Activated CD4-positive, CD25-positive, alpha-beta regulatory T cell treated with anti-CD3 and anti-CD28 coated beads, Interleukin-2, amount 50 U/mL, for 72 hours (primary cell): ENCODE measurements around the gene P2RX1.
"Not testable (repeated sequence)": the region's sequence is repeated elsewhere in the genome, so short reads cannot be mapped to it uniquely, and the experiment has no call there.

ENCODE experiments used
- DNase-seq: peaks from one replicate; pipeline ENCODE4 v3.0.0; 2021

Gene P2RX1

DNA sequence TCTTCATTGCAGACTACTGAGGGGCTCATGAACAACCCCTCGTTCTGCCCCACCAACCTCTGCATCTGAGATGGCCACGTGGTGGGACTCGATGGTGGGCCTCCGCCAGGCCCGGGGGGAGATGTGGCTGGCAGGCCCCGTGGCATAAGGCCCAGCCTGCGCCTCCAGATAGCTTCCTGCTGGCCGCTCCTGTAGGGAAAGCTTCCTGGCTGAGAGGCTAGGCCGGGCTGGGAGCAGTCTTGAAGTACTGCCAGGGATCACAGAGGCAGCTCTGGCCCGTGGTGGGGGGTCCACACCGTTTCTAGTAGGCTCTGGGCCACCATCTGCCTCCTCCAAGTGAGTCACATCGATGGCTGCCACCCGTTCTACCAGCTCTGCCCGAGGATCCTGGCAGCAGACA lies 31.0 kb downstream of the P2RX1 start:
- DNase-seq: no peak

DNA sequence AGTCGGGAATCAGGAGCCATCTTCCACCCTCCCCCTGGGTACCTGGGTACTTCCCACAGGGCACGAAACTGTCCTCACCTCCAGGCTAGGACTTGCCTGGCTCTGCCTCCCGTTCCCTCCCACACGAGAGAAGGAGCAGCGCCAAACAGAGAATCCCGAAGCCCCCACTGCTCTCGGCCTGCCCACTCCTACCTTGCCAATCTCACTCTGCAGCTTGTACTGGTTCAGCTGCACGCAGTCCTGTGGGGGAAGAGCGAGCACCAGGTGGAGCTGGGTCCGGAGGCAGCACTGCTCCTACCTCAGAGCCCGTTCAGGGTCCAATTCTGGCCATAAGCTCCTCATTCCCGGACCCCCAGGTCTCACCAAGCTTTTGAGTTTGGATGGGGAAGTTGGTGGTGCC lies 32.1 kb downstream of the P2RX1 start:
- DNase-seq: no peak

DNA sequence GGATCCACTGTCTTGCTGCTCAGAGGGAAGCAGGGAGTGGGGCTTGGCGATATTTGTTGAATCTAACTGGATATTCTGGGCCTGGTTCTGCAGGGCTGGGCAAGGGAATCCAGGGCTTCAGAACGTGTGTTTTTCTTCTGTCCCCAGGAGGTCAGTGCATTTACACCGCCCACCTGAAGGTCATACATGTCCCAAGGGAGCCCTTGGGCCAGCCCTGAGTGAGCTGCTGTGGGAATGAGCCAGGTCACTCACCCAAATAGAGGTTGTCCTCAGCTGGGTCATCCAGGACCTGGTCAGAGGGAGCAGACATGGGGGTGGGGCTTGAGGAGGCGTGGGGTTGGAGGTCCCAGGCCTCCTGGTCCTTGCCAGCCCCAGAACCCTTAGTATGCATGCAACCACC lies 34.0 kb downstream of the P2RX1 start:
- DNase-seq: no peak

DNA sequence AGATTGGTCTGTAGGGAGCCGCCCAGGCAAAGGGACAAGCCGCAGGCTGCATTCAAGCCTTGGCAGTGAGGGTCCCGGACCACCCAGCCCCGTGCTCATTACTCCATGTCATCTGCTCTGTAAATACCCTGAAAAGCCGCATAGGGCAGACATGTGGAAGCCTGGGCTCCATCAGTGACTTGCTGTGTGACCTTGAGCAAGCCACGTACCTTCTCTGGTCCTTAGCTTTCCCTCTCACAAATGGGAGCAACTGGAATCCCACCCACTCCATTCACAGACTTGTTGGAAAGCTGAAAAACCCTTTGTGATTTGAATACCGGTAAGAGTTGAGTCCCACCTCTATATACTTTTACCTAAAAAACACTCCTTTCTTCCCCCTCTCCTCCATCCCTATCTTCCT lies 35.3 kb downstream of the P2RX1 start:
- no peak for DNase-seq

DNA sequence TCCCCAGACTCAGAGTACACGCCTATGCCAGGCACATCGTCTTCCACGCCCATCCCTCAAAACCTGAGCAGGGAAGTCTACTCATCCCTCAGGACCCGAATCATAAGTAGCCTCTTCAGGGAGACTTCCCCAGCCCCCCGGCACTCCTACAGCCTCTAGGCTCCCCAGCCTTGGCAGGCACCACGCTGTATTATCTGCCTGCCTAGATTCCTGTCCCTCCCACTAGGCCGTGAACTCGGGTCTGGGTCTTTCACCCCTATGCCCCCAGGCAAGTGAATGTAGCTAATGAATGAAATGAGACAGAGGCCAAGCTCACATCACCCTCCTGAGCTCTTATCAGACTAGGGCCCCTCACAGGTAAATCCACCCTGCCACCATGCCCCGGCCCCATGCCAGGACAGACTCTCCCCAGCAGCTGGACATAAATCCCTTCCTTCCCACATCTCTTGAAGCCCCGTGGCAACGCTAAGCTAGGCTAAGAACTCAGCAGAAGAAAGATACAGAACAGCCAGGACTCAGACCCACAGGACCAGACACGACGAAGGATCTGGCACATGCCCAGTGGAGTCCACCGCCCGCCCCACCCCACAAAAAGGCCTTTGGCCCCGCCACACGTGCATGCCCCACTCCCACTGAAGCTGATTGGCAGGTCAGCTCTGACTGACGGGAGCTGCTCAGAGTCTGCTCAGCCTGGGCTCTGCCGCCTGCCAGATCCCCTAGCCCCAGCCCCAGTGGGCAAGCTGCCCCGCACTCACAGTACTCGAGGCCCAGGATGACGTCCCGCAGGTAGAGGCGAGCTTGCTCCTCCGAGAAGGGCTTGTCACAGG lies 36.5 kb downstream of the P2RX1 start:
- DNase-seq: no peak

DNA sequence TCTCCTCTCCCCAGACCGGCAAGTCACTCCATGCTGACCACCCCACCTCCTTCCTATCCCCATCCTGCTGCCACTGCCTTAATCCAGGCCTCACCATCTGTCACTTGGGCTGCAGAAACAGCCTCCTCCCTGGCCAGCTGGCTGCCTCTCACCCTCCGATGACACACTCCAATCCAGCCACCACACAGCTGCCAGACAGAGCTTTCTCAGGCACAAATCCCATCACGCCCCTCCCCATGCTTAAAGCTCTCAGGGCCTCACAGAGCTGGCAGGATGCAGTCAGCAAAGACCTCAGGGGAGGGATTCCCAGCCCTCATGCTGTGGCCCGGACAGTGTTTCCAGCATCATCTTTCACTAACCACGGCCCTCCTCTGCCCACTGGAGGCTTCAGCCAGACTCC lies 37.1 kb downstream of the P2RX1 start:
- DNase-seq: no peak

DNA sequence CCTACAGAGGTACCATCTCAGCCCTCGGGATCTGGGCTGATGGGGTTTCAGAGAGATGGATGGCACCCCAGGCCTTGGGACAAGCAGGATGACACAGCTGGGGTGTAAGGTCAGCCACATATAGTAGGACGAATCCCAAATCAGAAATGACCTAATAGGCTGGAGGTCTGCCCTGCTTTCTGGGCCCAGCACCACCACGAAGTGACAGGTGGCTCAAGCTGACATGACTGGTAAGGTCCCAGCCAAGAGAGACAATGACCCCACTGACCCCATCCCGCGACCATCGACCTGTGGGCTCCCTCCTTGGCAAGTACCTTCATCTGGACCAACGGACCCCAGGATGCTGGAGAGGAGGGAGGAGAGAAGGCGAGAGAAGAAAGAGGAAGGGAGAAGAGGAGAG lies 39.0 kb downstream of the P2RX1 start:
- no peak for DNase-seq

DNA sequence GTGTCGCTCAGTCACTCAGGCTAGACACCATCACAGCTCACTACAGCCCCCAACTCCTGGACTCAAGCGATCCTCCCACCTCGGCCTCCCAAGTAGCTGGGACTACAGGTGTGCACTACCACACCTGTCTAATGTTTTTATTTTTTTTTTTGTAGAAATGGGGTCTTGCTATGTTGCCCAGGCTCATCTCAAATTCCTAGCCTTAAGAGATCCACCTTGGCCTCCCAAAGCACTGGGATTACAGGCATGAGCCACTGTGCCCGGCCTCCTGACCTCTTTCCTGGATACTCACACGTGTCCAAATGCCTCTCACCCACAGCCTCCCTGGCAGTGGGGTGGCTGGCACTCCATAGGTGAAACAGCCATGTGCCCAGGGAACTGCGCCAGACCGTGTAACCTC lies 40.9 kb downstream of the P2RX1 start:
- no peak for DNase-seq

DNA sequence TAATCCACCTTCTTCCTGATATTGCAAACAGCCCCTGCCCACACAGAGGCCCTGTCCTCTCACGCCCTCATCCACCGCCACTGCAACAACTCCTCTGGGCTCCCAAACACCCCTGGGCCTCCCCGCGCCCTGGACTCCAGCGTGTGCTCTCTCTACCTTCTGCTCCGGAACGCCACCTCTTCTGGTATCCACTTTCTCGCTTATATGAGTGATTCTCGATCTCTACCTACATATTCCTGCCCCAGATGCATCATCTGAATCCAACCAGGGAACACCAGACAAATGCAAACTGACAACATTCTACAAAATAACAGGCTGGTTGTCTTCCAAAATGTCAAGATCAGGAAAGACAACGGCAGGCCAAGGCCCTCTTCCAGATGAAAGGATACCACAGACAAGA lies 42.4 kb downstream of the P2RX1 start:
- no peak for DNase-seq

DNA sequence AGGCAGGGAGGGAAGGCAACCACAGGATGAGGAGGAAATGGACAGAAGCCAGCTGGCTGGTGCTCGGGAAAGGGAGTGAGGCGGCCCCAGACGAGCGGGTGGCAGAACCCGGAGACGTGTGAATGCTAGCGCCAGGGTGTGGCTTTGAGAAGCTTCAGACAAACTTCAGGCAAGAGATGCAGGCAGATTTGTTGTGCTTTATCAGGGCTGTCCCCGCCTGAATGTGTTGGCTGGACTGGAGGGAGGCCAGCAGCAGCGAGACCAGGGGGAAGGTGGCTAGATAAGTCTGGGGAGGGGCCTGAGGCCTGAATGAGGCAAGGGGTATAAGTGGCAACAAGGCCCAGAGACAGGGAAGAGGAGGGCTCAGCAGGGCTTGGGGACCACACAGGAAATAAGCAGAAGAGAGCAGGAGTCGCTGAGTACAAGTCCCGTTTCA lies 45.4 kb downstream of the P2RX1 start:
- DNase-seq: no peak

DNA sequence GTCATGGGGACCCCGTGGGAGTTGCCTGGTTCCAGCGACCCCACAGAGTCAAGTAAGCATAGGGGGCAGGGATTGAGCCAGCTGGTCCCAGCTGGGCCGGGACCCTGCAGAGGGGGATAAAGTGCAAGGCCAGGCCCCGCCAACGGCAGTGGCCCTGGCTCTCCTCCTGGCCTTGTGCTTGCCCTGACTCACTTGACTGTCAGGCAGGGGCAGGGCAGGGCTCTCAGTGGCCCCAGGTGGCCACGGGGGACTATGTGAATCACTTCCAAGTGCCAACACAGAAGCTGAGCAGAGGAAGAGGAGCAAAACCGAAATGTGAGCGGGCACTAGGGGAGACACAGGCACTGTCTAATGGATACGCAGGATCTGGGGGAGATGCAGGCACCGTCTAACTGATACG lies 48.7 kb downstream of the P2RX1 start:
- no peak for DNase-seq

DNA sequence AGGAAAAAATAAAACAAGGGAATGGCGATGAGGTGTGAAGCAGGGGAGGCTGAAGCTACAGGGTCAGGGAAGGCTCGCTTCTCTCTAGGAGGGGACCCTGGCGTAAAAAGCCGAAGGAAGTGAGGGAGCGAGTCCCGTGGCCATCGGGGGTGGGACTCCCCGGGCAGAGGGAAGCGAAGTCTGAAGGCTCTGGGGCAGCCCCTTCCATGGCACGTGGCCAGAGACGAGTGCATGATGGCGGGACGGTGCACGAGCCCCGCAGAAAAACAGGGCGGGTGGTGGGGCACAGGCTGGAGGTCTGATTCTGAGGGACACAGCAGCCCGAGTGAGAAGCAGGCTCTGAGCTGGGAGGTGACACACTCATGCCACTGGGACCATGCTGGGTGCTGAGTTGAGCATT lies 49.2 kb downstream of the P2RX1 start:
- DNase-seq: no peak

DNA sequence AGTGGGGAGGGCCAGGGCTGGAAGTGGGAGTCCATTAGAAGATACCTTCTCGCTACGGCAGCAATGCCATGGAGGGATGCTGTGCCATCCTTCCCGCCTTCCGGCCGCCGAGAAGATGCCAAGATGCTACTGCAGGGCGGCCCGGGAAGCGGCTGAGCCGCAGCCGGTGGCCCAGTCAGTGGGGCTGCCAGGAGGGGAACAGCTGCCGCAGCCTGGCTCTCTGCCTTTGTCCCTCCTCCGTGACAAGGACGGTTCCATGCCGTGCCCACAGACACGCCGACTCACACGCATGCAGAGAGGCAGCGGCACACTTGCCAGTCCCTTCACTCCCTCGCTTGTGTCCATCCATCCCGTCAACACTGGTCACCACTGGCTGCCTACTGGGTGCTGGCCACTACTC lies 50.0 kb downstream of the P2RX1 start:
- no peak for DNase-seq

DNA sequence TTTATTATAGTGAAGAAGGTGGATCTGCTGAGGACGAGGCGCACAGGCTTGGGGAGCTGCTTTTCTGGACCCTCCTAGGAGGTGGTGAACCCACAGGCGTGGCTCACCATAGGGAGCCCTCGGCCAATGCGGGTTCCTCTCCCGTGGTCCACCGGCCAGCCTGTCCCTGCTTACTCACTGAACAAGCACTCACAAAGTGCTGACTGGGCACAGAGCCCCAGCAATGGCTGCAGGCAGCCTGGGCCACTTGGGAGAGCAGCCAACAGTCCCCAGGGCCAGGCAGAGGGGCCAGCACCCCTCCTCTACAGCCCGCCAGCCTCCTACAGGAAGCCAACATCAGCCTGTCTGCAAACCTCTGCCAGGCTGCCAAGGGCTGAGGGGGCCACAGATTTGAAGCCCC lies 51.1 kb downstream of the P2RX1 start:
- DNase-seq: no peak

DNA sequence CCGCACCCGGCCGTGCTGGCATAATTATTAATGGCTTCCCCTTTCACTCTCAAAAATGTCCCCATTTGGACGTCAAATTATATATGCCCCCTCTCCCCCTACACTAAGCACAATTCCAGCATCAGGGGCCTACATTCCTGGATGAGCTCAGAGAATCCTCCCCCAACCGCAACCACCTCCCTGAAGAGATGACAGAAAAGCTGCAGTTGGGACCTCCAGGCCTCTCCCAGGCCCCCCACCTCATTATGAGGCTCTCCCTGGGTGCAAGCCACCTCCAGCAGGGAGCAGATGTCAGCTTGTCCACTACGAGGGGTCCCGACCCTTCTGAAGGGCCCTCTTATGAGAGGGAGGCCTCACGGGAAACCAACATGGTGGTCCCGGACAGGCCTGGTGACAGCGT lies 51.7 kb downstream of the P2RX1 start:
- no peak for DNase-seq

DNA sequence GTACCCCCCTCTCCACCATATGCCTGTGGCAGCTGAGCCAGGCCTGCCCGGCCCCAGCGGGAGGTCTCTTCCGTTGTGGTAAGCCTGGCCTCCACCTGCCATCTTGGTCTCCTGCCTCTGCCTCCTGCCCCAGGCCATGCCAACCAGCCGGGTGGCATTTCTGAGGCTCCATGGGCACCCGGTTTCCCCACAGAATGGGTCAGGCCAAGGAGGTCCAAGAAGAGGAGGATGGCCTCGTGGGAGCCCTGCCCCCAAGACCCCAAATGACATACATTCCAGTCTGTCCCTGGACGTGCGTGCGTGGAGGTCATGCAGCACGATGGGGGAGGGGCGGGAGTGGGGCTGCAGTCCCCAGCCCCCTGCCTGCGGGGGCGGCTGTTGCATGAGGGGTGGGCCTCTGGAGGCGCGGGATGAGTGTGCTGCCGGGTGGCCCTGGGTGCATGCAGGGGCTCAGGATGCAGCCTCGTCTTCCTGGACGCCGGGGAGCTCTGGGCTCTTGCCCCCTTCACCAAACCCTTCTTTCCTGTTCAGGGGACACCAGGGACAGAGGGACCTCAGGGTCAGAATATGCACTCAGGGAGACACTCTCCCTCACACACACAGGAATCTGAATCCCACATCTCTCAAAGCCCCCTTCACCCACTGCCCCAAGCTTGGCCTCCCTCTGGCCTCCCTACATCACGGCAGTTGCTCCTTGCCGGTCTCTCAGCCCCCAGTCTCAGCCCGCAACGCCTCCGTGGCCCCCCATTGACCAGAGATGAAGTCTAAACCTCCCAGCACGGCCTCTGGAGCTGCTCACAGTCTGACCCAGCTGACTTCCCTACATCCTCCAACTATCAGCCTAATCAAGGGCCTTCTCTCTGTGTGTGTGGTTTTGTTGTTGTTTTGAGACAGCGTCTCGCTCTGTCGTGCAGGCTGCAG lies 54.2 kb downstream of the P2RX1 start:
- no peak for DNase-seq

DNA sequence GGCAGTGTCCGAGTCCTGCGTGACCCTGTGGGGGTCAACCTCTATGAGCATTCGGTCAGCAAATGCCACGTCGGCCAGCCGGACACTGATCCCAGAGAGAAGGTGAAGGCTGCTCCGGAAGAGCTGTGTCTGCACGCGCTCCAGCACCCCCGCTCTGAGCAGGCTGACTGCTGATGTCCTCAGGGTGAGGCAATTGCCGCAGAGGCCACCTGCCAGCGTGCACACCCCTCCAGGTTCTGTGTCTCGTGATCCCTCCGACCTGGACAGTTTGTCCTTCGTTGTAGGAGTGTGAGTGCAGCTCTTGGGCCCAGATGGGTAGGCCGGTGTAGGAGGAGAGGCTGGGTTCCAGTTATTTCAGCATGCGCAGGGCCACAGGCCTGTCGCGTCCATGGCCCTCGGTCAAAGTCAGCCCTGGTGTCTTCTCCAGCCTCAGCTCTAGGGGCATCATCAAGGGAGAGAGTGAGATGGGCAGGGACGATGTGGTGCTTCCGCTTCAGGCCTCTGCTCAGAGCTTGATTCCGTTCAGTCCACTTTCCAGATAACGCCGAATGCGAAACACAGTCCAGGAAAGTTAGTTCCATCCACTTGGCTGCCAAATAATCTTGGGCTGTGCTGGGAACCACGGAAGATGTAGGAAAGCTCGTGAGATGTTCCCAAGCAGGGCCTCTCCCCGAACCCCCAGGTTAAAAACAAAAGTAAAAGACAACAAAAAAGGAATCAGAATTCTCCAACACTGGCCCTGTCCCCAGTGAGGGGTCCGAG lies 55.1 kb downstream of the P2RX1 start:
- no peak for DNase-seq

DNA sequence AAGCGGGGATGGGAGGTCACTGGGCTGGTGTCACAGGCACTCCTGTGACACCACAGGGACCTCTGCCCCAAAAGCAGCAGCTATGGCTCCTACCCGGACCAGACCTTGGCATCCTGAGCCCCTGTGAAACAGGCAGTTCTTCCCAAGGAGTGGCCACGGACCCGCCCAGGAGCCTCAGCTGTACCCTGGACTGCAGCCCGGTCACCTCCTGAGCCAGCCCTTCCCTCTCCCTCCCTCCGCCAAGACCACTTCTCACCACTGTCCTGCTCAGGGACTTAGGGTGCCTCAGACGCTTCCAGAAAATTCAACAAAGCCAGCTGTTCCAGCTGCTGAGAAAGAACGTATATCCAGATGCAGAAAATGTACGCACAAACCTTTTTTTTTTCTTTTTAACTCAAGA lies 56.3 kb downstream of the P2RX1 start:
- DNase-seq: no peak

DNA sequence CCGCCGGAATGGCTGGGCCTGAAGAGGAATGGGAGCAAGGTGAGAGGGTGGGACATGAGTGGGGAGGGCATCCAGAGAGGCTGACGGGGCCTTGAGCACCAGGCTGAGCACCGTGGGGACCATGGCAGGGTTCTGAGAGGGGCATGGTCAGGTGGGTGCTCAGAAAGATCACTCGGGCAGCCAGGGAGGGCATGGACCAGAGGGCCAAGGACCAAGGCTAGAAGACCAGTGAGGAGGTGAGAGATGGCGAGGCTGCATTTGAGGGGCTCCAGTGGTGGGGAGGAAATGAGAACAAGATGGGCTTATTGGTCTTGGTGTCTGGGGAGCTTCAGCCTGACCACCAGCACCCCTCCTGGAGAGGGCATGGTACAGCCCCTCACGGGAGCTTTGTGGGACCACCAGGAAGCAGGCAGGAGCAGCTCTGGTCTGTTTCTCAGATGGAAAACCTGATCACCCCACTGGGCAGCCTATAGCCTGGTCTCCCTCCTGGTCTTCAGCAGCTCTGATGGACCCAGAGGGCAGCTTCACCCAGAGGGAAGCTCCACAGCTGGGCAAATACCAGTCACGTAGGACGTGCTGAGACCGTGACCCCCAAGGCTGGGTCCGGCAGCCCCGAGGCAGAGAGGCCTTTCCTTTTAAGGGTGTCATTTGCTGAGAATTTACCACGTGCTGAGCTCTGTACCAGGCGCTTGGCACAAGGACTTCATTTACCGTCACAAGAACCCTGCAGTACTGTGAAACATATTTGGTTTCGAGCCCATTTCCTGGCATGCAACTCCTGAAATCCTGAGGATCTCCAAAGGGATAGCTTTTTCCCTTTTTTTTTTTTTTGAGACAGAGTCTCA lies 58.8 kb downstream of the P2RX1 start:
- DNase-seq: no peak

DNA sequence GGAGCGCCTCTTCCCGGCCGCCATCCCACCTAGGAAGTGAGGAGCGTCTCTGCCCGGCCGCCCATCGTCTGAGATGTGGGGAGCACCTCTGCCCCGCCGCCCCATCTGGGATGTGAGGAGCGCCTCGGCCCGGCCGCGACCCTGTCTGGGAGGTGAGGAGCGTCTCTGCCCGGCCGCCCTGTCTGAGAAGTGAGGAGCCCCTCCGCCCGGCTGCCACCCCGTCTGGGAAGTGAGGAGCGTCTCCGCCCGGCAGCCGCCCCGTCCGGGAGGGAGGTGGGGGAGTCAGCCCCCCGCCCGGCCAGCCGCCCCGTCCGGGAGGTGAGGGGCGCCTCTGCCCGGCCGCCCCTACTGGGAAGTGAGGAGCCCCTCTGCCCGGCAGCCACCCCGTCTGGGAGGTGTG lies 62.1 kb downstream of the P2RX1 start:
- DNase-seq: not testable (repeated sequence)

DNA sequence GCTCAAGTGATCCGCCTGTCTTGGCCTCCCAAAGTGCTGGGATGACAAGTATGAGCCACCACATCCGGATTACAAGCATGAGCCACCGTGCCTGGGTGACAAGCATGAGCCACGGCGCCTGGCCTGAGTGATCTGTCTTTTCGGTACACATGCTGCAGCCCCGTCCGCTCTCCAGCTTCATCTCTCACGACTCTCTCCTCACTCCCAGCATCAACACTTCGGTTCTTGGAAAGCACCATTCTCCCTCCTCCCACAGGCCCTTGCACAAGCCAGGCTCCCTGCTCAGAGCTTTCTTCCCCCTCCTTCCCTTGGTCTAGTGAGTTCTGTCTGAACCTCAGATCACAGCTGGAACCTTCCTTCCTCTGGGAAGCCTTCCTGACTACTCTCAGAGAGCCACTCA lies 63.7 kb downstream of the P2RX1 start:
- no peak for DNase-seq

DNA sequence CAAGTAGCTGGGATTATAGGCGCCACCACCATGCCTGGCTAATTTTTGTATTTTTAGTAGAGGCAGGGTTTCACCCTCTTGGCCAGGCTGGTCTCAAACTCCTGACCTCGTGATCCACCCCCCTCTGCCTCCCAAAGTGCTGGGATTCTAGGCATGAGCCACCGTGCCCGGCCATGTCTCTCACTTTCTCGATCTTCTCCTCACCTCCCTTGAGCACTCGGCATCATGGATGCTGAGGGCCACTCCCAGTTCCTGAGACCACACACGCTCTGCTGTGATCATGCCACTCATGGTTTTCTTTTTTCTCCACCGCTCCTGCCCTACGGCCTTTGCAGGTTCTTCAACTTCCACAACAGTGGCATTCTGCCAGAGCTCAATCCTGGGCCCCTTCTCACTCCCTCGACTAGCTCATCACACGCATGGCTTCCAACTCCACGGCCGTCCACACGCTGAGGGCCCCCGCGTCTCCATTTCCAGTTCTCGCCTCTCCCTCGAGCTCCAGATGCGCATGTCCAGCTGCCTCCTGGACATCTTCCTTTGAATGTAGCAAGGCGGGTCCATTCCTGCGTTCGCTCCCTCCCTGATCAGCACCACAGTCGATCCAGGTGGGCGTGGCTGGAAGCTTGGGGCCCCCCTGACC lies 64.7 kb downstream of the P2RX1 start:
- DNase-seq: no peak
